LNCAP (cell line): ENCODE measurements around the gene RPS19BP1.

Experiments used
- TF ChIP-seq, protein P1 (sequence below): fragments of 450-650 bp; IDR thresholded peaks from 2 replicates; pipeline ENCODE4 v1.5.1; 2017; ENCODE audit warnings: mild to moderate bottlenecking

Gene RPS19BP1

GRCh38 chr22:39493759-39494158, 38.8 kb downstream of the RPS19BP1 start:
- TF ChIP-seq, protein P1, sequence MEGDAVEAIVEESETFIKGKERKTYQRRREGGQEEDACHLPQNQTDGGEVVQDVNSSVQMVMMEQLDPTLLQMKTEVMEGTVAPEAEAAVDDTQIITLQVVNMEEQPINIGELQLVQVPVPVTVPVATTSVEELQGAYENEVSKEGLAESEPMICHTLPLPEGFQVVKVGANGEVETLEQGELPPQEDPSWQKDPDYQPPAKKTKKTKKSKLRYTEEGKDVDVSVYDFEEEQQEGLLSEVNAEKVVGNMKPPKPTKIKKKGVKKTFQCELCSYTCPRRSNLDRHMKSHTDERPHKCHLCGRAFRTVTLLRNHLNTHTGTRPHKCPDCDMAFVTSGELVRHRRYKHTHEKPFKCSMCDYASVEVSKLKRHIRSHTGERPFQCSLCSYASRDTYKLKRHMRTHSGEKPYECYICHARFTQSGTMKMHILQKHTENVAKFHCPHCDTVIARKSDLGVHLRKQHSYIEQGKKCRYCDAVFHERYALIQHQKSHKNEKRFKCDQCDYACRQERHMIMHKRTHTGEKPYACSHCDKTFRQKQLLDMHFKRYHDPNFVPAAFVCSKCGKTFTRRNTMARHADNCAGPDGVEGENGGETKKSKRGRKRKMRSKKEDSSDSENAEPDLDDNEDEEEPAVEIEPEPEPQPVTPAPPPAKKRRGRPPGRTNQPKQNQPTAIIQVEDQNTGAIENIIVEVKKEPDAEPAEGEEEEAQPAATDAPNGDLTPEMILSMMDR: no peak

DNA sequence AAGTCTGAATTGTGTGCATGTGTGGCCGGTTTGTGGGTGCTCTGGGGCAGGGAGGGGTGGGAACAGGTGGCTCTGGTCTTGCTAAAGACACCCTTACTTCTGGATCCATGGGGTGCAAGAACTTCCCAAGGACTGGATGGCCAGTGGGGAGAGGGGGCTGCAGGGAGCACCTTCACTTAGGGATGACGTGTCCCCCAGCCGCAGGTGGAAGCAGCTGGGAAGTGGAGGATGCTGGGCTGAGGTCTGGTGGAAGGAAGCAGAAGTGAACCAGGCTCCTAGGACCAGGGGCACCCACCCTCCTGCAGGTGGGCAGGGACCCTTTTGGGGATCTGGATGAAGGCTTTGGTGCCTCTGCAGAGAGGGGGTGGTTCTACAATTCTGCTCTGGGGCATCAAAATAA, 40.4 kb downstream of the RPS19BP1 start:
- TF ChIP-seq, protein P1: no peak

DNA sequence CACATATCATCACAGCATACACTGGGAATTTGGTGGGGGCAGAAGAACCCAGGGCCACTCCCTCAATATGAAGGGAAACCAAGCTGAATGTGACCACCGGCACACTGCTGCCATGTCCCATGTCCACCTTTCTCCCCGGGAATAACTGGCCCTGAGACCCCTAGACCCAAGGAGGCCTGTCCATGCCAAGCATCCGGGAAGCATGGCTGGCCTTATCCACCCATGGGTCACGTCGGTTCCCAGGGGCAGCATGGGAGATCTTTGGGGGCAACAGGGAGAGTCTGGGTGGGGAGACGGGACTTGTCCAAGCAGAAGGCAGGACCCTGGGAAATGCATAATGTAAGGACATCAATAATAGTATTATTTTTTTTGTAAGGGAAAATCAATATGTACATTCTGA, 40.9 kb downstream of the RPS19BP1 start:
- TF ChIP-seq, protein P1: no peak

DNA sequence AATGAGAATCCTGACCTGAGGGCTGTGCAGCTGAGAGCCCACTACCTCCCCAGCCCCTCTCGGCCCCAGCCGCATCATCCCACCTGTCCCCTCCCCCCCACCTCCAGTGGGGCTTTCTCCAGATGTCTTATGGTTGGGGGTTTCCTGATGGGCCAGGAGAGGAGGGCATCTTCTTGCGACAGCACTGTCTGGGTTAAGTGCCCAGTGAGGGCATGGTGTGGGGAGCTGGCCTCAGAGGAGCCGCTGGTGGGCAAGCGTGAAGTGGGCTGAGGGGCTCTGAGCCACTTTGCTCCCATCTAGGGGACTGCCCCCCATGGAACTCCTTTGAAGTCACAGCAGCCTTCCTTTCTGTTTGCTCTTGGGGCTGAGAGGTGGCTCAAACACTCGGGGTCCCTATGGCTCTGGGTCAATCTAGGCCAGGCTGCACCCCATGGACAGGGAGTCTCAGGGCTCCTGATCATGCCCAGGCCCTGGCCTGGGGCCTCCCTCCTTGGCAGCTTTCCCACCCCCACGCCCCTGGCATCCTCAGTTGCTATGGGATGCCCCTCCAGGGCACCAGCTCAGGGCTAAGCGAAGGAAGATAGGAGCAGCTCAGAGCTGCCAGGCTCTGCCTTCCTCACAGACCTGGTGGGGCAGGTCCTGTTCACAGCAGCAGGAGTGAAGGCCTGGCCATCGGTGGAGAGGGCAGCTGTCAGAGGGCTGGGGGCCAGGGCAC, 41.4 kb downstream of the RPS19BP1 start:
- TF ChIP-seq, protein P1: no peak

GRCh38 chr22:39490135-39490798, 42.3 kb downstream of the RPS19BP1 start:
- TF ChIP-seq, protein P1: no peak

DNA sequence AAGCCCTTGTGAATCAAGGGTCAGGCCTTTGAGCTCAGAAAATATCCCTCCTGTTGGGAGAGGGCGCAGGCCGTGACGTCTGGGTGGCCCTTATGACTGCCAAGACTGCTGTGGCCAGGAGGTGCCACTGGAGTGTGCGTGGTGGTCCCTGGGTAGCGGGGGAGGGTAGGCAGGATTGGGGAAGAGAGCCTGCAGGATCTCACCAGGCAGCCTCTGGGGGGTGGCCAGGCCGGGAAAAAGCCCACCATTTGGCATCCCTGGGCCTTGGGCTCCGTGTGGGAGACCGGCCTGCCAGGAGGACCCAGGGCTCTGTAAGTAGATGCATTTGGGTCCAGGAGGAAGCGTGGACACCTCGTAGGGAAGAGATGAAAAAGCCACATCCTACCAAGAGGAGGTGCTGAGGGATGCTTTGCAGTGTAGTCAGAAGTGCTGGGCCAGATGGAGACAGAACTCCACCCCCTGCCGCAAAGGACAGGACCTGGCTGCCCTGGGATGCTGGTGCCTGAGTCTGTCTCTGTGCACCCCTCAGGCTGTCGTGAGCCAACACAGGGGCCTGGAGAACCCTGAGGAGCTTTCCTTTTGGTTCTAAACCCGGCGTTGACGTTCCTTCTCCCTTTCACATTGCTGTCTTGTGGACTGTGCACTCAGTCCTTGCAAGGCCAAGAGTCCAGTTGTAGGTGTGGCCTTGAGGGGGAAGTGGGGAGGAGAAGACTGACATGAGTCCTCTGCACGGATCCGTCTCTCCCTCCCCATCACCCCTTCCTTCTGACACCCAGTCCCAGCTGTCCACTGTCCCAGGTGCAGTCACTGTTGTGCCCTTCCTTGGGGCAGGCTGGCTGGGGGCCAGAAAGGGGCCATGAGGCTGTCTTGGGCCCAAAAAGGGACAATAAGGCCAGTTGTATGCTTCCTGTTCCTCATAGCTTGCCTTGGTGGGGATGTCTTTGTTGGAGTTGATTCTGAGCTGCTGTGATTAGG, 43.2 kb downstream of the RPS19BP1 start:
- TF ChIP-seq, protein P1: no peak

DNA sequence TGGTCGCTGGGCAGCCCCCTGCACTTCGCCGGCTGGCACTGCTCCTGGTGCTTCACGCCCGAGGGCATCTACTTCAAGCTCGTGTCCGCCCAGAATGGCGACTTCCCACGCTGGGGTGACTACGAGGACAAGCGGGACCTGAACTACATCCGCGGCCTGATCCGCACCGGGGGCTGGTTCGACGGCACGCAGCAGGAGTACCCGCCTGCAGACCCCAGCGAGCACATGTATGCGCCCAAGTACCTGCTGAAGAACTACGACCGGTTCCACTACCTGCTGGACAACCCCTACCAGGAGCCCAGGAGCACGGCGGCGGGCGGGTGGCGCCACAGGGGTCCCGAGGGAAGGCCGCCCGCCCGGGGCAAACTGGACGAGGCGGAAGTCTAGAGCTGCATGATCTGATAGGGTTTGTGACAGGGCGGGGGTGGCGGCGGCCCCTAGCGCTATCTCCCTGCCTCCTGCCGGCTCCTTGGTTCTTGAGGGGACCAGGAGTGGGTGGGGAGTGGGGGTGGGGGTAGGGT, 43.9 kb downstream of the RPS19BP1 start:
- TF ChIP-seq, protein P1: no peak
